Neural cell (in vitro differentiated cells): Measurements from ENCODE around the gene ANKRD22. TPM values are rescaled to one million over a fixed set of nuclear protein-coding genes. Genes with fewer than 3 reads are reported as not detected.

ENCODE experiments used
- H2AFZ ChIP-seq: fragments of 200-600, 300-800 bp; sonication (generic), shearing (Covaris generic); 2 replicates; pipeline ENCODE4 v1.6.0; 2014; ENCODE audit warnings: low read depth, mild to moderate bottlenecking, antibody characterized with exemption, low read length, moderate library complexity
- H3F3A ChIP-seq: fragments of 200-600 bp; shearing (Covaris generic); 2 replicates; pipeline ENCODE4 v1.6.1; 2016; ENCODE audit warnings: mild to moderate bottlenecking, moderate library complexity, mixed read lengths, antibody characterized with exemption, low read length; ENCODE audit not compliant: insufficient read depth, poor library complexity, severe bottlenecking
- H3K27ac ChIP-seq: fragments of 200-600, 300-800 bp; sonication (generic), shearing (Covaris generic); 2 replicates; pipeline ENCODE4 v1.5.1; 2014; ENCODE audit warnings: mild to moderate bottlenecking, low read length, moderate library complexity
- H3K27me3 ChIP-seq: fragments of 300-800, 200-600 bp; sonication (generic), shearing (Covaris generic); 2 replicates; pipeline ENCODE4 v1.6.0; 2014; ENCODE audit warnings: mild to moderate bottlenecking, low read depth, low read length, moderate library complexity; ENCODE audit not compliant: insufficient read depth
- H3K36me3 ChIP-seq: fragments of 300-800, 200-600 bp; sonication (generic), shearing (Covaris generic); 2 replicates; pipeline ENCODE4 v1.5.1; 2014; ENCODE audit warnings: mild to moderate bottlenecking, antibody characterized with exemption, low read length, moderate library complexity; ENCODE audit not compliant: insufficient read depth
- H3K4me2 ChIP-seq: fragments of 300-800, 200-600 bp; sonication (generic), shearing (Covaris generic); 2 replicates; pipeline ENCODE4 v1.6.0; 2014; ENCODE audit warnings: mild to moderate bottlenecking, low read length
- H3K4me3 ChIP-seq: fragments of 300-800, 200-600 bp; sonication (generic), shearing (Covaris generic); 2 replicates; pipeline ENCODE4 v1.5.1; 2014; ENCODE audit warnings: mild to moderate bottlenecking, low read length, moderate library complexity
- H3K79me2 ChIP-seq: fragments of 200-600 bp; shearing (Covaris generic); replicated peaks from 2 replicates; pipeline ENCODE4 v1.6.0; 2014; ENCODE audit warnings: mild to moderate bottlenecking, low read length, moderate library complexity; ENCODE audit not compliant: insufficient read depth
- H3K9ac ChIP-seq: fragments of 300-800, 200-600 bp; sonication (generic), shearing (Covaris generic); 2 replicates; pipeline ENCODE4 v1.6.1; 2016; ENCODE audit warnings: mild to moderate bottlenecking, low read length, mixed read lengths
- H3K9me2 ChIP-seq: fragments of 200-600 bp; shearing (Covaris generic); 2 replicates; pipeline ENCODE4 v1.6.1; 2016; ENCODE audit warnings: mild to moderate bottlenecking, low read length, mixed read lengths; ENCODE audit not compliant: insufficient read depth
- H3K9me3 ChIP-seq: fragments of 200-600, 300-800 bp; sonication (generic), shearing (Covaris generic); 2 replicates; pipeline ENCODE4 v1.6.1; 2016; ENCODE audit warnings: mild to moderate bottlenecking, mixed run types, low read length, moderate library complexity, mixed read lengths
- H4K20me1 ChIP-seq: fragments of 200-600 bp; shearing (Covaris generic); 2 replicates; pipeline ENCODE4 v1.6.1; 2016; ENCODE audit warnings: mild to moderate bottlenecking, mixed run types; ENCODE audit not compliant: insufficient read depth
- EP300 ChIP-seq: fragments of 450-650 bp; conservative IDR thresholded peaks from 2 replicates; pipeline ENCODE4 v1.6.1; 2014; ENCODE audit warnings: antibody characterized with exemption, mild to moderate bottlenecking, moderate library complexity; ENCODE audit not compliant: poor library complexity, severe bottlenecking
- EZH2 ChIP-seq: fragments of 200-600, 300-800 bp; shearing (Covaris generic), sonication (generic); IDR thresholded peaks from 2 replicates; pipeline ENCODE4 v1.6.1; 2014; ENCODE audit warnings: antibody characterized with exemption, low read length, borderline replicate concordance, mild to moderate bottlenecking; ENCODE audit not compliant: insufficient read depth, poor library complexity, severe bottlenecking
- MXI1 ChIP-seq: fragments of 450-650 bp; conservative IDR thresholded peaks from 2 replicates; pipeline ENCODE4 v1.6.1; 2014; ENCODE audit warnings: antibody characterized with exemption, mild to moderate bottlenecking; ENCODE audit not compliant: poor library complexity, severe bottlenecking
- POLR2AphosphoS5 ChIP-seq: IDR thresholded peaks from 2 replicates; pipeline ENCODE4 v1.6.1; 2012
- RAD21 ChIP-seq: fragments of 450-650 bp; conservative IDR thresholded peaks from 2 replicates; pipeline ENCODE4 v1.6.1; 2014; ENCODE audit warnings: antibody characterized with exemption, mild to moderate bottlenecking, moderate library complexity
- REST ChIP-seq: IDR thresholded peaks from 2 replicates; pipeline ENCODE4 v1.6.1; 2012; ENCODE audit warnings: borderline replicate concordance
- SMC3 ChIP-seq: fragments of 450-650 bp; conservative IDR thresholded peaks from 2 replicates; pipeline ENCODE4 v1.6.1; 2014; ENCODE audit warnings: antibody characterized with exemption, mild to moderate bottlenecking, moderate library complexity; ENCODE audit not compliant: poor library complexity
- TAF1 ChIP-seq: IDR thresholded peaks from 2 replicates; pipeline ENCODE4 v1.6.1; 2012; ENCODE audit warnings: low read depth
- polyA plus RNA-seq: library from polyadenylated mRNA; depleted of rRNA; stranded (reverse); fragments of >200 nt; gene quantifications from 2 replicates; pipeline ENCODE4 v1.2.3, GENCODE V29; 2014
- TF ChIP-seq, protein P1 (sequence below): fragments of 450-650 bp; IDR thresholded peaks from 2 replicates; pipeline ENCODE4 v1.5.1; 2014; ENCODE audit warnings: antibody characterized with exemption, mild to moderate bottlenecking, moderate library complexity; ENCODE audit not compliant: poor library complexity, severe bottlenecking

ANKRD22 gene
- polyA plus RNA-seq, 1 donor from 2014 or later = 0.57 TPM

GRCh38 chr10:88881922-88882645, 30.4 kb upstream of the ANKRD22 start:
- no peaks in the 10 kb centered on the region for H3K79me2 ChIP-seq
- peak overlapping the region; percentile 89 for H3K9ac ChIP-seq
- no peaks in the 10 kb centered on the region for H3K9me2 ChIP-seq
- H3K27ac ChIP-seq = no peak overlapping the region
- peak overlapping the region; percentile 56 for H3K4me2 ChIP-seq
- TF ChIP-seq REST (no peak), MXI1 (no peak), RAD21 (no peak), EZH2 (no peak), SMC3 (no peak), EP300 (no peak), POLR2AphosphoS5 (no peak), TAF1 (no peak)
- TF ChIP-seq, protein P1, sequence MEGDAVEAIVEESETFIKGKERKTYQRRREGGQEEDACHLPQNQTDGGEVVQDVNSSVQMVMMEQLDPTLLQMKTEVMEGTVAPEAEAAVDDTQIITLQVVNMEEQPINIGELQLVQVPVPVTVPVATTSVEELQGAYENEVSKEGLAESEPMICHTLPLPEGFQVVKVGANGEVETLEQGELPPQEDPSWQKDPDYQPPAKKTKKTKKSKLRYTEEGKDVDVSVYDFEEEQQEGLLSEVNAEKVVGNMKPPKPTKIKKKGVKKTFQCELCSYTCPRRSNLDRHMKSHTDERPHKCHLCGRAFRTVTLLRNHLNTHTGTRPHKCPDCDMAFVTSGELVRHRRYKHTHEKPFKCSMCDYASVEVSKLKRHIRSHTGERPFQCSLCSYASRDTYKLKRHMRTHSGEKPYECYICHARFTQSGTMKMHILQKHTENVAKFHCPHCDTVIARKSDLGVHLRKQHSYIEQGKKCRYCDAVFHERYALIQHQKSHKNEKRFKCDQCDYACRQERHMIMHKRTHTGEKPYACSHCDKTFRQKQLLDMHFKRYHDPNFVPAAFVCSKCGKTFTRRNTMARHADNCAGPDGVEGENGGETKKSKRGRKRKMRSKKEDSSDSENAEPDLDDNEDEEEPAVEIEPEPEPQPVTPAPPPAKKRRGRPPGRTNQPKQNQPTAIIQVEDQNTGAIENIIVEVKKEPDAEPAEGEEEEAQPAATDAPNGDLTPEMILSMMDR = no peak
- H3F3A ChIP-seq = peaks cover 7% of the 10 kb centered on the region
- H3K4me3 ChIP-seq = peak overlapping the region; percentile 87
- H3K36me3 ChIP-seq = no peaks in the 10 kb centered on the region
- no peaks in the 10 kb centered on the region for H3K9me3 ChIP-seq
- no peak overlapping the region for H2AFZ ChIP-seq
- H4K20me1 ChIP-seq = no peaks in the 10 kb centered on the region
- H3K27me3 ChIP-seq = no peaks in the 10 kb centered on the region

GRCh38 chr10:88881320-88881719, 29.7 kb upstream of the ANKRD22 start:
- no peaks in the 10 kb centered on the region for H3K36me3 ChIP-seq
- H2AFZ ChIP-seq = peak overlapping the region; percentile 86
- H4K20me1 ChIP-seq = no peaks in the 10 kb centered on the region
- TF ChIP-seq MXI1 = no peak
- TF ChIP-seq REST = no peak
- no peak for TF ChIP-seq EZH2
- TF ChIP-seq, protein P1 = no peak
- TF ChIP-seq EP300 = no peak
- no peak for TF ChIP-seq POLR2AphosphoS5
- no peak for TF ChIP-seq TAF1
- TF ChIP-seq RAD21 = no peak
- TF ChIP-seq SMC3 = no peak
- H3K9me2 ChIP-seq = no peaks in the 10 kb centered on the region
- H3K4me2 ChIP-seq = peak overlapping the region; percentile 56
- no peaks in the 10 kb centered on the region for H3K79me2 ChIP-seq
- peak overlapping the region; percentile 82 for H3K27ac ChIP-seq
- no peaks in the 10 kb centered on the region for H3K27me3 ChIP-seq
- H3K9ac ChIP-seq = peak overlapping the region; percentile 89
- H3K9me3 ChIP-seq = no peaks in the 10 kb centered on the region
- peaks cover 7% of the 10 kb centered on the region for H3F3A ChIP-seq
- peak overlapping the region; percentile 87 for H3K4me3 ChIP-seq
